Embryonic facial prominence (tissue), 1 donor: ENCODE data around the gene GFY.
A peak's percentile ranks its signal among the peaks of the same experiment; 100 is the strongest.

Experiments used
- DNase-seq: peaks from one replicate; pipeline ENCODE4 v3.0.0-alpha.2; 2016; ENCODE audit errors: extremely low spot score

Gene GFY, protein sequence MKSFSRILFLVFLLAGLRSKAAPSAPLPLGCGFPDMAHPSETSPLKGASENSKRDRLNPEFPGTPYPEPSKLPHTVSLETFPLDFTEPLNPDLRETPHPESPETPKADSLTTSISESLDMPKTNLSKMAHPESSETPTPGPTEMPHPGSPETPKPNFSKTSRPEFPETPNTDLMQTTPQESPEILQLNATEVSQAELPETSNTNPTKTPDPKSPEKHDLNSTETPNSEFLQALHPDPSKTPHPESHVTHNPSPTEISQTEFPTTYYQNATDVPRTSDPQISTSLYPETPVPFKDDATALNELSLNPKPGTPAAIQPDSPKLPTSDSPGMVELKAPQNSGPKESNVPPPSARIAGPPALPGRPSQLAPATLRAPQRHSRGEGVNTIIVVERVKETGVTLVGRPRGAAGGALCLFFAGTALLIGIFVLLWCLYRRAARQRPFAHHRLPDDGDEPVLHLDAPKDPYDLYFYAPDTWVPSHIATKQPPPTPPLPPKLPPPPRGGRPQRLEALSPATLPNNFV

DNA sequence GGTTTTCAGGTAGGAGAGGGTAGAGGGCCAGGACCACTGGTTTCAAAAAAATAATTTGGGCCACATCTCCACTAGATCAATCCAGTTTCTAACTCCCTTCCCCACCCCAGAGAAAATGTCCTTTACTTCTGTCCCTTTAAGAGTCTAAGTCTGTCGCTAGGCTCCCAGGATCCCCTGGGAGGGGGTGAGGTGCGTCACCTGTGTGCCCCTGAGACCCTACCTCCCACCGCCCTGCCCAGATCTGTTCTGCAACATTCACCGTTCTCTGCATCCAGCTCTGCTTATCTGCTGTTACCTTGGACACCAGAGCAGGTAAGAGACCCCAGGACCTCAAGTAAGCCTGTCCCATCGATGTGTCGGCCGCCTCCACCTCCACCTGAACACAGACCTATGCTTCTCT lies at the start of gene GFY:
GFY (plus strand) TSS at position 211 of the 400 bp plus-strand sequence. CDS start 1,043 bp downstream, outside the sequence.
- DNase-seq = no peak

DNA sequence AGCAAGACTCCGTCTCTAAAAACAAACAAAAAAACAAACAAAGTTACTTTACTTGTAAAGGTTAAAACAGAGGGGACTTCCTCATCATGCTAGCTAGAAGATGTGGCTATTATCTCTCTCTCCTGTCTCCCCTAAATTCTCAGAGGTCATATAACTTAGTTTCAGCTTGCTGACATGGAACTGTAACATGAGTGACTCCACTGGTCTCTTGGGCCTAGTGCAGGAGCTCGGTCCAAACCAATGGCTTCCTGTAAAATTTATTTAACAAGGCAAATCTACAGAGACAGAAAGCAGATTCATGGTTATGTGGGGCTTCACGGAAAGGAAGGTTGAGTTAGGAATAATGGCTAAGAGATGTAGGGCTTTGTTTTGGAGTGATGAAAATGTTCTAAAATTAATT lies 46.7 kb upstream of the GFY start:
- no peak for DNase-seq

- no peak for DNase-seq
These were observed 44.8 kb upstream of the GFY start for GRCh38 chr19:49380391-49380790.

GRCh38 chr19:49382639-49383038 lies 42.5 kb upstream of the GFY start:
- DNase-seq = no peak

GRCh38 chr19:49383599-49383998 lies 41.6 kb upstream of the GFY start:
- DNase-seq = no peak

GRCh38 chr19:49387936-49388372 lies 37.2 kb upstream of the GFY start, which contains the start of gene KASH5:
TSS of gene KASH5 (plus strand) at chr19:49388249. CDS start at chr19:49390884, 2,635 bp downstream.
- no peak for DNase-seq

DNA sequence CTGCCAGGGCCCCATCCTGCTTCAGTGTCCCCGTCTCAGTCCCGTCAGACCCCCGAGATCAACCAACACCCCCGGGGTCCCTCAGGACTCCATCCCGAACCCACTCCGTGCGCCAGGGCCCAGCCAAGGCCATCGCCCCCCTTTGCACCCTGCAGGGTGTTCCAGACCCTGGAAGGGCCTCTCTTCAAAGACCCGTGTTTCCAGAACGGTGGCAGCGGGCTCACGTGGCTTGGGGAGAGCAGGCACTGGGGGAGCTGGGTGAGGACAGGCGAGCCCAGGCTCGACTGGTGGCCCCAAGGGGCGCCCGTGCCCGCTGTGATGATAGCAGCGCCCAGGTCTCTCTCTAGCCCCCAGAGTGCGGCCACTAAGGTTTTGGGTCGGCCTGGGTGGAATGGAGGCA lies 35.8 kb upstream of the GFY start:
- no peak for DNase-seq

DNA sequence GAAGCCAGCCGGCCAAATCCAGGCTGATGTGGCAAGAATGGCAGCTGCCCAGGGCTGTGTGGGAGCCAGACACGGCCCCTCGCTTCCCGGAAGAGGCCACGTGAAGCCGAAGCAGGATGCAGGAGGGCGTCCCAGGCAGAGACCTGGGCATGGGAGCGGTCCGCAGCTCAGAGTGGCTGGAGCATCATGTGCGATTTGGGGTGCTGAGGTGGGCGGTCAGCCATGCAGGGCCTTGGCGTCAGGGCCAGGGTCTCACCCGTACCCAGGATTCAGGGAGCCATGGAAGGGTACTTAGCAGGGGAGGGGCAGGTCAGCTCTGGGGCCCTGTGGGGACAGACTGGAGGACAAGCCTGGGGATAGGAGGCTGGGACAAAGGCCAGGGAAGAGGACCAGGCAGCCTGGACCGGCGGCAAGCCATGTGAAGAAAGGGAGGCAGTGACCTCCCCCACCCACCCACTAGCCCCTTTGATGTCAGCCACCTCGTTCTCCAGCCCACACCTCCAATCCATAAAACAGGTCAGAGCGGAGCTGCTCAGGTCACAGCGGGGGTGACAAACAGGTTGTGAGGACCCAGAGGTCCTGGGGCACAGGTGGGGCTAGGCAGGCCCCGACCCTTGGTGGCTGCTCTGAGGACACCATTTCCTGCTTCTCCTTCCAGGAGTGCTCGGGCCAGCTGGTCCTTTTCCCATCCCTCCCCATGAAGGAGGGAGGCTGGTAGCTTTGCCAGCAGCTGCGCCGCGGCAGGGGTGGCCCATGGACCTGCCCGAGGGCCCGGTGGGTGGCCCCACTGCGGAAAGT lies 34.9 kb upstream of the GFY start:
- no peak for DNase-seq

DNA sequence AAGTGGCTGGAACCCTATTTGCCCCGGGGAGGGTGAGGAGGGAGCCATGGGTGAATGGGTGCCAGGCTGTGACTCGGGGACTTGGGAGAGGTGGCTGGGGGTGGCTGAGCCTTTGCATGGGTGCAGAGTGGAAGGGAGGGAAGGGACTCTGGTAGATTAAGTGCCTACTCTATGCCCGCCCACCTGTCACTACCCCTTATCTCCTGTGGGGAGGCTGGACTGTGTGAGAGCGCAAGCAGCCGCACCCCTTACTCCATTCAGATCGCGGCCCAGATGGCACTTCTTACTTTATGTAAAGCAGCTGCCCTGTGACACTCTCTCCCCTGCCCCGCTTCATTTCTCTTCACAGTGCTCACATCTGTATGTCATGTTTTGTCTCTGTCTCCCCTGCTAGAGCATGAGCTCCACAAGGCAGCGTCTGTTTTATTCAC lies 34.2 kb upstream of the GFY start:
- DNase-seq = no peak

DNA sequence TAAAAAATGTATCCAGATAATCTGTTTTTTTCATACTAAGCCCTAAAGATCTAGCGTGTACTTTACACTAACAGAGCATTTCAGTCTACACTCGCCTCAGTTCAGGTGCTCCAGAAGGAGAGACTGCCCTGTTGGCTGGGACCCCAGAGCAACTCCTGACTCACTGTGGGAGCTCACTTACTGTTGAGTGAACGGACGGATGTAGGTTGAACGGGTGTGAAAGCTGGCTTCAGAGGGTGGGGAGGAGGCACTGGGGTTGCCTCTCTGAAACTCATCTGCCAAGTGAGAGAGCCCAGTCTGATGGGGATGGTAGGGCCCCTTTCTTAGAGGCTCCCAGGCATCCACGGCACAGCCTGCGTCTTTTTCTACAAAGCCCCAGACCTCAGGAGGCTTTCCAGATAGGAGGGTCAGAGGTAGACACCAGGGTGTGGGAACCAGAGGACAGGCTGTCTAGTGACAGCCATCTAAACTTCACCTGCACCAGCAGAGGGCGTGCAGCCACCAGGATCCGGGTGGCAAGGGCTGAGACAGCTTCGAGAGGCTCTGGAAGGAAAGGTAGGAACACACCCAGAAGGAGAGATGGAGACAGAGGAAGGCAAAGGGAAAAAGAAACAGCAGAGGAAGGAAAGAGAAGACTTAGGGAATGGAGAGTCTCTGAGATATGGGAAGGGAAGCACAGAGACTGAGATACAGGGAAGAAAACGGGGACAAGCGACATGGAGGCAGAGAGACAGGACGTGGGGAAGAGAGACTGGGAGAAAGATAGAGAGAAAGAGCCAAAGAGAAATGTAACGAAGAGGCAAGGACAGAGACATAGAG lies 33.4 kb upstream of the GFY start:
- DNase-seq = peak; percentile 32

DNA sequence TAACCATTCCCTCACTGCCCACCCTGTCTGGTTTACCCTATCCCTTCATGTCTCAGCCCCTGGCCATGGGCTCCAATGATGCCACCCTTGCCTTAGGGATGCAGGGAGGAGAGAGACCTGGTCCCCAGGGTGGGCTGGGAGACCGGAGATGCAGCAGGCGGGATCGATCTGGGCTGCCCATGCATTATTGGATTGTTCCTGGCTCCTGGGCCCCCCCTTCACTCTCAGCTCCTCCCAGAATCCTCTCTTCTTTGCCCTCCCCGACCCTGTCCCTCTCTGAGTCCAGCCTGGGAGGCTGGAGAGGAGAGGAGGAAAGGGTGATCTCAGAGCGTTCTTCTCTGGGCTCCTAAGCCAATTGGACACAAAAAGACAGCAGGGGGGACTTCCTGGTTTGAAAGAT lies 31.3 kb upstream of the GFY start:
- DNase-seq = no peak

DNA sequence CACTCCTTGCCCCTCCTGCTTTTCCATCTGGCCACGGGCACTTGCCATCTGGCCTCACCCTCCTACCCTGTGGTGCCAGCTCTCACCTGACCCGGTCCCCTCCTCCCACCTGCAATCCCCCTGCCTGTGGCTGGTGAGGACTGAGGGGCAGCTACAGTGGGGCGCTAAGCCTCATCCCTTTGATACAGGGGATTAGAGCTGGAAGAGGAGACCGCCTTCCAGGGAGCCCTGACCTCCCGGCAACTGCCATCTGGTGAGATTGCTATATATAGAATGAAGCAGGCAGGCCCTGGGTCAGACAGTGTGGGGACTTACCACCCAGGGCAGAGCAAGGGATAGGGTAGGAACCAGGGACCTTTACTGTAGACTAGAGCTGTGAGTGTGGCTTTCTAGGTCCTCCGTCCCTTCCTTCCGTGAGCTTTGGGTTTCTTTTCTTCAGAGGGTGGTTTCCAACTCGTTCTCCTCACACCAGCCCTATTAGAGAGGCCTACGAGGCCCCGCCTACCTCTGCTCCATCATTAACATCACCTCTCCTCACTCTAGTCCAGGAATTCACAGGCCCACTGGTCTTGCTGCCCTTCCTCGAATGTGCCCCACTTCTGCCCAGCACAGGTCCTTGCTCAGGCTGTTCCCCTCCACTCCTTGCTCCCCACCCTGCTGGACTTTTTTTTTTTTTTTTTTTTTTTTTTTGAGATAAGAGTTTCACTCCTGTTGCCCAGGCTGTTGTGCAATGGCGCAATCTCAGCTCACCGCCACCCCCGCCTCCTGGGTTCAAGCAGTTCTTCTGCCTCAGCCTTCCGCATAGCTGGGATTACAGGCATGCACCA lies 29.4 kb upstream of the GFY start:
- no peak for DNase-seq

- DNase-seq = no peak
These were observed 28.3 kb upstream of the GFY start for GRCh38 chr19:49396738-49397505.

DNA sequence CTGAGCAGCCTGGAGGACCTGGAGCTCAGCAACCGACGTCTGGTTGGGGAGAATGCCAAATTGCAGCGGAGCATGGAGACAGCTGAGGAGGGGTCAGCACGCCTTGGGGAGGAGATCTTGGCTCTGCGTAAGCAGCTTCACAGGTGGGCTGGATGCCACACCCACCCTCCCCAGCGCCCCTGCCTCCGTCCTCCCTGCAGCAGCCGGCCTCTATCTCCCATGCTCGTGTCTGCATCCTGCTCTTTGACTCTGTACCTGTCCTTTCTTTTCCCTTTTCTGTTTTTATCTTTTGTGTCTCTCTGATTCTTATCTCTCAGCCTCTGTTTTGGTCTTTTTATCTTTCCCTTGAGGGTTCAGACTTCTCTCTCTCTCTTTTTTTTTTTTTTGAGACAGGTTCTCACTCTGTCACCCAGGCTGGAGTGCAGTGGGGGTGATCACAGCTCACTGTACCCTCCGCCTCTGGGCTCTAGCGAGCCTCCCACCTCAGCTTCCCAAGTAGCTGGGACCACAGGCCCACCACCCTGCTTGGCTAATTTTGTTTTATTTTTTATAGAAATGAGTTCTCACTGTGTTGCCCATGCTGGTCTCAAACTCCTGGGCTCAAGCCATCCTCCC lies 27.1 kb upstream of the GFY start:
- no peak for DNase-seq

GRCh38 chr19:49398931-49399330 lies 26.3 kb upstream of the GFY start:
- no peak for DNase-seq

DNA sequence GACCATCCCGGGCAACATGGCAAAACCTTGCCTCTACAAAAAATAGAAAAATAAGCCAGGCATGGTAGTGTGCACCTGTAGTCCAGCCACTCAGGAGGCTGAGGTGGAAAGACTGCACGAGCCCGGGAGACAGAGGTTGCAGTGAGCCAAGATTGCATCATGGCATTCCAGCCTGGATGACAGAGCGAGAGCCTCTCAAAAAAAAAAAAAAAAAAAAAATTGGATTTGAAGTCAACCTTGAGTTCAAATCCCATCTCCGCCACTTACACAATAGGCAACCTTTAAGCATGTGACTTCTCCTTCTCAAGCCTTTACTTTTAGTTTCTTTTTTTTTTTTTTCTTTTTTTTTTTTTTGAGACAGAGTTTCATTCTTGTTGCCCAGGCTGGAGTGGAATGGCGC lies 25.2 kb upstream of the GFY start:
- no peak for DNase-seq

DNA sequence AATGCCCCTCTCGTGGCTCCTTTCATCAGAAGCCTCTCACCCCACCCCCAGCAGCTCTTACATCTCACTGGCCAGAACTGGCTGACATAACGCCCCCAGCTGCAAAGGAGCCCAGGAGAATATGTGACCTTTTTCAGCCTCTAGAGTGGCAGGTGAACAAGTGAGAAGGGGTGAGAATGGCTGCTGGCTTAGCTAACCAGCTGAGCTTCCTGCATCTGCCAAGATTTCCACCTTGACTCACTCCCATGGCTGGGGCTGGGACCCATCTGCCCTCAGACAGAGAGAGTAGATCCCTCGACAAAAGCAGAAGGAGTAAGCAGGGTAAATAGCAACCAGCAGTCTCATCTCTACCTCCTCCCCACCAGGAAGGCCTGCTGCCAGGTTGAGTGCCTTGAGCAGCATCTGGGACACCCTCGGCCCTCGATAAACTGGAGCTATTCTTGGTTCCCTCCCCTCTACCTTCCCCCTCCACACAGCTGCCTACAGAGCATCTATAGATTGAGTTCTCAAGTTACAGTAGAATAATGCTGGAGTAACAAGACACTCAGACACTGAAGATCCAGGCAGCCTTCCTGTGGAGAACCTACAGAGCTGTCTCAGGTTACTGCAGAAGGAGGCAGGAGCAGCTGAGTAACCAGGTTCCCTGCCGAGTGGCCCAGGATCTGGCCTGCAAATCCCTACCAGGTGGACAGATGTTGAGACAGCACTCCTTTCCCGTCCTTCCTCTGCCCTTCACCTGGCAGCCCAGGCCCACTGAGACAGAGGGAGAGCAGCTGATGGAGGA lies 21.6 kb upstream of the GFY start:
- no peak for DNase-seq

DNA sequence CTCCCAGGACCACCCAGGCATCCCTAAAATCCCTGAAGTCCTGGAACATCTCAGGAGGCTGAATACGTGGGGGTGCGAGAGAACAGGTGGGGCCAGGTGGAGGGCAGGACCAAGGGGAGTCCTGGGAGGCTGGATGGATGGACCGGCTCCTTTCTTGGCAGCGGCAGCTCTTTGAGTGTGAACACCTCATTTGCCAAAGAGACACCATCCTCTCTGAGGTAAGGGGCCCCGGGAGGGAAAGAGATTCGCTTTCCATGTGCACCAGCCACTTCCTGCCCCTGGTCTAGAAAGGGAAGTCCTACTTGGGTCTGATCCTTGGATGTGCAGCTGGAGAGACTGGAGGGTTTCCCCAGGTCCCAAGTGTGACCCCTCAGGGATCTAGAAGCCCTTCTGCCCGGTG lies 18.1 kb upstream of the GFY start:
- DNase-seq = no peak

GRCh38 chr19:49407482-49408015 lies 17.6 kb upstream of the GFY start:
- DNase-seq = no peak
